ENCODE data around the gene ARAP3.
"Not testable (repeated sequence)": the region's sequence is repeated elsewhere in the genome, so short reads cannot be mapped to it uniquely, and the experiment has no call there.

The ARAP3 gene

GRCh38 chr5:141611289-141611688 lies 70.7 kb downstream of the ARAP3 start:
- no peak for DNase-seq

GRCh38 chr5:141609921-141610320 lies 72.1 kb downstream of the ARAP3 start:
- not testable (repeated sequence) for DNase-seq

GRCh38 chr5:141609044-141609443 lies 73.0 kb downstream of the ARAP3 start:
- DNase-seq: no peak

- DNase-seq: no peak
These were observed 73.5 kb downstream of the ARAP3 start for GRCh38 chr5:141608557-141608956.

DNA sequence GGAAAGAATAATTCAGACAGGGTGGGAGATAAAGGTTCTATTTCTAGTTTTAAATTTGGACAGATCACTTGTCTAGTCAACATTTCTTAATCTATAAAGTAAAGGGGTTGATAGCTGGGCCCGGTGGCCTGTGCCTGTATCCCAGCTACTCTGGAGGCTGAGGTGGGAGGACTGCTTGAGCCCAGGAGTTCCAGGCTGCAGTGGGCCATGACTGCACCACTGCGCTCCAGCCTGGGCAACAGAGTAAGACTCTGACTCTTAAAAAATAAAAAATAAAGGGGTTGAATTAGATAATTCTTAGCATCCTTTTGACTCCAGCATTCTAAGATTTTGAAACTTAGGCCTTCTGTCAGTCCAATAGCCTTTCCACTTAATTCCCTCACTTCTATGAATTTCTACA lies 74.0 kb downstream of the ARAP3 start:
- DNase-seq: no peak

DNA sequence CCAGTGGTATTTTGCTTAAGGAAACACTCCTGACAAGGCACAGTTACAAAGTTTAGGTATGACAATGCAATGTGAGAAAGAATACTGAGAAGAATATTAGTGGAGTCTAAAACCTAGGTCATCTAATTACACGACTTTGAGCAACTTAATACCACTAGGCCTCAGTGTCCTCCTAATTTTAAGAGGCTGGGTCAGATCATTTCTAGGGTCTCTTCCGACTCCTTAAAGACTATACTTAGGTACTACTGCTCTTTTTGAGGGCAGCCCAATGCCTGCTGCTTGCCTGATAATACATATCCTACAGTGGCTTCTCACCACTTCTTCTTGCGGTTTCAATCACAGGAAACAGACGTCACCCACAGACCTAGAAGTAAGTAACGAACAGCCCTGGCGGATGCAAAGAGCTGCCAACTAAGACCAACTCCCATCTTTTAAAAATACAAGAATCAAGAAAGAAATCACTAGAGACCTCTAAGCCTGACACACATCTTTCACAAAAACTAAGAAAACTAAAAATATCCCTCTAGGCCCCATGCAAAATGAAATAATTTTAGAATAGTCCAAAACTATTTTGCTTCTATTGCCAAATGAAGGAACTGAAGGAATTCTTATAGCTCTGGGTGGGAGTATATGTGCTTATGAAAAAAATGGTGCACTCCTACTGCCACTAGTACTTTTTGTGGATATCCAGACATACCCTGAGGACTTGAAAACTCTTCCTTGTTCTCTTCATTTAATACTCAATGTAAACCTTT lies 76.3 kb downstream of the ARAP3 start:
- DNase-seq: peak; percentile 57

DNA sequence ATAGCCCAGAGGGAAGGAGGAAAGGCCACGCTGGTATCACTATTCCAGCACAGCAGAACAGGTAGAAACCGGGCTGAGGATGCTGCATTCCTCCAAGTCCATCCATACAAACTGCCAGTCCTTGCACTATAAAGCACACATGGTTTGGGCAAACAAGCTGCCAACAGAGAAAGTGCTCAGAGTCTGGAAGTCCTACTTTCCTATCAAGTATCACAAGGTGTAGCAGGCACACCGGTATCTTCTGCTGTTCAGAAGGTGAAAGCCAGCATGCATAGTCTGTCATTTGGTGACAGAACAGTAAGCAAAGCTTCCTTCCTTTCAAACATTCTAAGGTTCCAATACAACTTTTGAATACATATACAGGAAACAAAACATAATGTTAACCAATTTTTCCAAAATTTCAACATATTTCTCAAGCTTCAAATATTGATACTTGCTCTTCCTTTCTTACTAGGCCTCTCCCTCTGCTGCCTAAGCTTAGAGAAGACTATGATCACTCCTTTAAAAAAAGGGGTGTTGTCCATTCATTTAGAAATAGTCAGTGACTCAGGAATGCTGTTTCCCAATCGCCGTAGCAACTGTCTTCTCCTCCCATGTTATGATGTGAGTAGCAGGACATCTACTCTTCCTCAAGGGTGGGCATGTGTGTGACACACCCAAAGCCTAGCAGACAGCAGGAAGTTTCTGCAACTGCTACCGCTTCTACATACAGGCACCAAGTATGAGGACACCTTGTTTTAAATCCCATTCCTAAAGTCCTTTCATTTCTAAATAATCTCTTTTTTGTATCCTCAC lies 77.9 kb downstream of the ARAP3 start:
- DNase-seq: no peak

Data from activated T-cell treated with anti-CD3 and anti-CD28 coated beads, Interleukin-2, amount 50 U/mL, for 1 hour (primary cell).